Amniotic epithelial cell (primary cell): ENCODE data around the gene AKAP6.
"Not testable (repeated sequence)": the region's sequence is repeated elsewhere in the genome, so short reads cannot be mapped to it uniquely, and the experiment has no call there.

Experiments
- DNase-seq: peaks from one replicate; pipeline ENCODE4 v3.0.0-alpha.2; 2010; ENCODE audit warnings: low read depth

Gene AKAP6

DNA sequence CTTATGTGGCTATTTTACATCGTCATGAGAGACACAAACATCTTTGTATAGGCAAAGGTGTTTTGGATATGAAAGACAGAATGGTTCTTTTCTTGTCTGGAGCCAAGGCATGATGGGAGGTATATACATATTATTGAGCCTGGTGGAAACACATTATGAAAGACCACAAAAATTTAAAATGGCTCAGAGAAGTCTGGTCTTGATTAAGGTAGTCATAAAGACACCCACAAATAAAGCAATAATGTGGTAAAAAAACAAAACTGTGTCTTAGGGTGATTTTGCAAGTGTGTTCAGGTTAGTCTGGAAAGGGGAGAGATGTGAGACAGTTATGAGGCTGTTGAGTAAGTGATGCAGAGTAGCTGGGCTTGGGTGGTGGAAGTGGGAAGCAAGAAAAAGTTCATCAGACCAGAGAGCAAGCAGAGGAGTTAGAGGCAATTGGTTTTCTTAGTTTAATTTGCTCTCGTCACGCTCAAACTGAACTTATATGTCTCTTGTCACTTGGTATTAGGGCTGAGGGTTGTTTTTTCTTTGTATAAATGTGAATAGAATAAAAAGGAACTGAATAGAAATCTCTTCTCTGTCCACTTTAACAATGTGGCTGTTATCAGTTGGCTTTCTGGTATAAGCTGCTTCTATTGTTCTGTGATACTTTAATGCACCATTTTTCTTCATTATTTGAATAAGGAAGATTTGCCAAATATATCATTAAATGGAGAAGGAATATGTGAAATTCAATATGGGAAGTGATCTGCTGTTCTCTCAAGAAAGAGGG, 115.0 kb downstream of the AKAP6 start:
- no peak for DNase-seq

- no peak for DNase-seq
Measured at GRCh38 chr14:32447371-32447770, 118.3 kb downstream of the AKAP6 start.

- no peak for DNase-seq
Measured at GRCh38 chr14:32449648-32450047, 120.5 kb downstream of the AKAP6 start.

- DNase-seq = peak; percentile 27
Measured at GRCh38 chr14:32450919-32451675, 122.0 kb downstream of the AKAP6 start.

- peak; percentile 73 for DNase-seq
Measured at GRCh38 chr14:32453857-32454810, 125.0 kb downstream of the AKAP6 start.

DNA sequence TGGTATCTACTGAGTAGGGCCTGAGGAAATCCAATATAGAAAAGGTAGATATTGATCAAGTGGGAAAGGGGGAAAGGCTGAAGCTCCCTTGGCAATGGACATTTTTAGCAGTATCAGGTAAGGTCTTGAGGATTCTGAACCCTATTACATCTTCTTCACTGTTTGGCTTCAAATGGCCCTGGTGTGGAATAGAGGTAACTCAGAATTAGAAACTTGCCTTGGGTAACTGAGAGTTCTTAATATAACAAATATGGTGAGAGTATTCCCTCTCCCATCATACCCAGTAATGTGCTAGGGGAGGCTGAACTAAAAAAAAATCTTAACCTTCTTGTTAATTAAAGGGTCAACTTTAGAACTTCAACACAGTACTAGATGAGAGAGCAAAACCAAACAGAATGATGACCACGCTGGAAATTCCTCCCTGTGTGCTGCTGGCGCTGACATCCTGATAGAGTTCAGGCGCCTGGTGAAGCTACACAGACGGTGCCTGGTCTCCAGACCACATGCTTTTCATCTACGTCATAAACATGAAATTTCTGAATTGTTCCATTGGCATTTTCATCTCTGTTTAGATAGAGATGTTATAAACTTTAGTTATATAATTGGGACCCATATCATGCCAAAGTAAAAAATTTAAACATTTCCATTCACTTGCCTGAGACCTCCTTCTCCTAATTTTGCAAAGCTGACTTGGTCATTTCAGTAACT, 128.3 kb downstream of the AKAP6 start:
- DNase-seq = peak; percentile 92

DNA sequence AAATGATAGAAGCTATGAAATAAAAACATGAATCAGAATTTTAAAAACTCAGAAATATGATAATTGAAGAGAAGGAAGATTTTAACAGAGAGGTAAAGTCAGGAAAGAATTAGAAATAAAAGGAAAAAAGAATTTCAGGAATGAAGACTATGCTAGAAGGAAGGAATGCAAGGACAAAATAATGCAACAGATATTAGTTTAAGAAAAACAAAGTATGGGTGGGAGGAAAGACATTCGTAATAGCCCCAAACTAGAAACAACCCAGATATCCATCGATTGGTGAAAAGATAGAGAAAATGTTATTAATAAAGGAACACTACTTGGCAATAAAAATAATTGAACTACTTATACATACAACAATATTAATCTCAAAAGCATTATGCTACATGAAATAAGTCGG, 129.6 kb downstream of the AKAP6 start:
- DNase-seq = no peak

DNA sequence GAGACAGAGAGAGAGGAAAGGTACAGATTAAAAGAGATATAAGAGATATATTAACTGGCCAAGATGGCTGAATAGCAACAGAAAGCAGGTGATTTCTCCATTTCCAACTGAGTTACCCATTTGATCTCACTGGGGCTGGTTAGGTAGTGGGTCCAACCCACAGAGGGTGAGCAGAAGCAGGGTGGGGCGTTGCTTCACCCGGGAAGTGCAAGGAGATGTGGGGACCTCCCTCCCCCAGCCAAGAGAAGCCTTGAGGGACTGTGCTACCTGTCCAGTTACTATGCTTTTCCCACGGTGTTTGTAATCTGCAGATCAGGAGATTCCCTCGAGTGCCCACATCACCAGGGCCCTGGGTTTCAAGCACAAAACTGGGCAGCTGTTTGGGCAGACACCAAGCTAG, 131.2 kb downstream of the AKAP6 start:
- DNase-seq = no peak

DNA sequence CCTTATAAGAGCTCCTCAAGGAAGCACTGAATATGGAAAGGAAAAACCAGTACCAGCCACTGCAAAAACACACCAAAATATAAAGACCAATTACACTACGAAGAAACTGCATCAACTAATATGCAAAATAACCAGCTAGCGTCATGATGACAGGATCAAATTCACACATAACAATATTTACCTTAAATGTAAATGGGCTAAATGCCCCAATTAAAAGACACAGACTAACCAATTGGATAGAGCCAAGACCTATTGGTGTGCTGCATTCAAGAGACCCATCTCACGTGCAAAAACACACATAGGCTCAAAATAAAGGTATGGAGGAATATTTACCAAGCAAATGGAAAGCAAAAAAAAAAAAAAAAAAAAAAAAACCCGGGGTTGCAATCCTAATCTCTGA, 133.5 kb downstream of the AKAP6 start:
- DNase-seq = not testable (repeated sequence)

- peak; percentile 89 for DNase-seq
Measured at GRCh38 chr14:32468955-32469354, 139.9 kb downstream of the AKAP6 start.

DNA sequence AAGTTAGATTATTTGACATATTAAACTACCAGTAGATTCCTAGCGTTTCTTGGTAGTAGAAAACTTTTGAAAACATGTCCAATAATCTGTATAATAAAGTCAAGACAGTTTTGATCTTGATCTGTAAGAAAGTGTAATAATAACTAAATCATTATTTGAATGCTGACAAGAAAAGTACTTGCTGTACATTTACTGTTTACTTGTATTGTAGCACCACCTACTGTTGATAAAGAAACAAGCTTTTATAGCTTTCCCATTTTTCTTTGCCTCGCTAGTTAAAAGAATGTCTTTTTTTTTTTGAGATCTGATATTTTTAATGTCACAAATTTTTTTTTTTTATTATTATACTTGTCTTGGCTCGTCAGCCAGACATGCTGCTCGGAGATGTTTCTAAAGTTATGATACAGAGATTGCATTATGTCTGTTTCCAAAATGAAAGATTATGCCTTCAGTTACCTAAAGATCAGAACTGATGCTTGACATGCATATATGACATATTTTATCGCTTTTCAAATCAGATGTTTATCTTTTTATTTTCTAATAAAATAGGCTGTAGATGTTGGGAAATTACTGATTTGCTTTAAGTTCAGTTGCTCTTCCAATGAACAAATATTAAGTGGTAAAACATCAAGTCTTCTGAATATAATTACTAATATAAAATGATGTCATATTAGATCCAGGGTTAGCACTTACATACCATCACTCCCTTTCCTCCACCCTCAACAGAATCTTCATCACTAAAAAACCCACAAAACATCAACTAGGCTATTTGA, 140.5 kb downstream of the AKAP6 start:
- DNase-seq = peak; percentile 69

DNA sequence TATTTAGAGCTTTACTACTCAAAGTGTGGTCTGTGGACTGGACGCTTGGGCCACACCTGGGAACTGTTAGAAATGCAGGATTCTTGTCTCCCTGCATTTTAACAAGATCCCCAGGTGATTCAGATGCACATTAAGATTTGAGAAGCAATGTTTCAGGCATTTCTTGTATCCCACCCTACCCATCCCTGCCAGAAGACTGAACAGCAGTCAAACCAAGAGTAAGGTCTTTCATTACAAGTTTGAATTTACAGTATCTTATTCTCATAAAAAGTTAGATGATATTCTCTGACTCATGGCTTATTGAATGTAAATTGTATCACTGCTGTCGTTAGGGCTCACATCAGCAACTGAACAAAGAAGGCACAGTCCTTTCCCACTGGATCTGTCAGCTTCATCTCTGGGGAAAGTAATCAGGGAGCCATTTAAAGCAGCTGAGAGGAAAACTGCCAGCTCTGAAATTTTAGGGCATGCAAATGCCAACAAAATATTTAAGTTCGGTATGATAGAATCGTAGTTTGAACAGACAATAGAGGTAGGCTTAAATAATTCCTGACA, 141.1 kb downstream of the AKAP6 start:
- no peak for DNase-seq

GRCh38 chr14:32471181-32471580, 142.1 kb downstream of the AKAP6 start:
- DNase-seq = peak; percentile 27

DNA sequence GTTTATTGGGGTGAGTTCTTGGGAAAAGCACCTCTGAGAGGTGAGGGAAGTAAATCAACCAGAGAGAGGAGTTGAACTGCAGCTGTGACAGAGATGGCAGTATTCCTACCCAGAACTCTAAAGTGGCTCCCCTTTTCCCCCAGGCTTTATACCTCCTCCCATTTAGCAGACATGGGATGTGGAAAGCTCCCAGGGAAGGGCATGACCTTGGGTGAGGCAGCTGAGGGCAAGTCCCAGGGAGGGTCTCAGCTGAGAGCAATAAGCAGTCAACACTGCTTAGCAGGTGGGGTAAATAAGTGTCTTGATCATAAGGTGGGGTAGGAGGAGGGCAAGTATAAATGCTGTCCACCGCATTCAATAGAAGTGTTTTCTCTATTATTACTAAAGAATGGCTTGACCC, 143.0 kb downstream of the AKAP6 start:
- no peak for DNase-seq

GRCh38 chr14:32472512-32473463, 143.7 kb downstream of the AKAP6 start:
- DNase-seq = peak; percentile 59

GRCh38 chr14:32473464-32473855, 144.4 kb downstream of the AKAP6 start:
- DNase-seq = peak; percentile 23

GRCh38 chr14:32474478-32475195, 145.5 kb downstream of the AKAP6 start:
- DNase-seq = no peak

- no peak for DNase-seq
Measured at GRCh38 chr14:32476532-32476931, 147.4 kb downstream of the AKAP6 start.

DNA sequence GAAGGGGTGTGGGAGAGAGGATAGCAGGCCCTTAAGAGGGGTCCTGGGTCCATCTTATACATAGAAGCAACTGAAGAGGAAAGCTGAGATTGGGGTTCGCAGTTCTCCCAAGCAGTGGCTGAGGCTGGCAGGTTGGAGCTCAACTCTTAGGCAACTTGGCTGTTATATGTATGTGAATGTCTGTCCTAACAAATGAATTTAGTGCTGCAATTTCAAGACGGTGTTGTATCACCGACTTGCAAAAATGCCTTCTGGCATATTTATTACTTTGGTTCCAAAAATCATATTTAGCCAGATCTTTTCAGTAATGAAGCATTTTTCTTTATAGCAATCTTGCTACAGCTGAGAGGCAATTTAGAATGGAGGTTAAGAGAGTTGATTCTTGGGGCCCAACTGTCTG, 148.3 kb downstream of the AKAP6 start:
- no peak for DNase-seq
